Mesenteric fat pad (tissue), 1 donor: ENCODE data around the gene RSPO4. TPM values are rescaled to one million over a fixed set of nuclear protein-coding genes. Genes with fewer than 3 reads are reported as not detected.
A peak's percentile ranks its signal among the peaks of the same experiment; 100 is the strongest.
"Not testable (repeated sequence)": the region's sequence is repeated elsewhere in the genome, so short reads cannot be mapped to it uniquely, and the experiment has no call there.

Experiments used
- DNase-seq: peaks from one replicate; pipeline ENCODE4 v3.0.0-alpha.2; 2020; ENCODE audit warnings: low spot score
- total RNA-seq: library from RNA; stranded (reverse); fragmentation: NEBNext Ultra II Directional; extraction: Animal tissue kit (Norgen Biotek cat#: 25700); gene quantifications from one replicate; pipeline ENCODE4 v1.2.1, GENCODE V29; 2021
- donor health status: DM: yes; HTN: yes; CAD: no.

RSPO4 gene
- total RNA-seq, 1 donor from 2014 or later = not detected

GRCh38 chr20:1005452-1006027 lies 3.4 kb upstream of the RSPO4 start:
- no peak for DNase-seq

- peak; percentile 64 for DNase-seq
Measured at GRCh38 chr20:1003920-1004697, 2.0 kb upstream of the RSPO4 start.

- DNase-seq = peak; percentile 81
Measured at GRCh38 chr20:1002682-1003561, 811 bp upstream of the RSPO4 start.

GRCh38 chr20:1001116-1001515 lies 995 bp downstream of the RSPO4 start:
- DNase-seq = peak; percentile 55

- no peak for DNase-seq
Measured at GRCh38 chr20:998231-998830, 3.8 kb downstream of the RSPO4 start.

- DNase-seq = no peak
Measured at GRCh38 chr20:997486-997885, 4.6 kb downstream of the RSPO4 start.

GRCh38 chr20:997016-997415 lies 5.1 kb downstream of the RSPO4 start:
- DNase-seq = no peak

GRCh38 chr20:995170-995569 lies 6.9 kb downstream of the RSPO4 start:
- no peak for DNase-seq

GRCh38 chr20:992801-993535 lies 9.1 kb downstream of the RSPO4 start:
- DNase-seq = no peak

GRCh38 chr20:991850-992249 lies 10.3 kb downstream of the RSPO4 start:
- no peak for DNase-seq

GRCh38 chr20:990293-990959 lies 11.7 kb downstream of the RSPO4 start:
- DNase-seq = no peak

- DNase-seq = no peak
Measured at GRCh38 chr20:988272-988671, 13.8 kb downstream of the RSPO4 start.

- no peak for DNase-seq
Measured at GRCh38 chr20:987677-988076, 14.4 kb downstream of the RSPO4 start.

- DNase-seq = no peak
Measured at GRCh38 chr20:986733-987355, 15.3 kb downstream of the RSPO4 start.

GRCh38 chr20:984994-985393 lies 17.1 kb downstream of the RSPO4 start:
- not testable (repeated sequence) for DNase-seq

- no peak for DNase-seq
Measured at GRCh38 chr20:982754-983153, 19.4 kb downstream of the RSPO4 start.

GRCh38 chr20:977021-977420 lies 25.1 kb downstream of the RSPO4 start:
- no peak for DNase-seq

- no peak for DNase-seq
Measured at GRCh38 chr20:976033-976432, 26.1 kb downstream of the RSPO4 start.

- no peak for DNase-seq
Measured at GRCh38 chr20:973785-974194, 28.3 kb downstream of the RSPO4 start.

GRCh38 chr20:972256-972655 lies 29.9 kb downstream of the RSPO4 start:
- no peak for DNase-seq
